ENCODE results near the gene RGCC. TPM values are rescaled to one million over a fixed set of nuclear protein-coding genes. Genes with fewer than 3 reads are reported as not detected.

The RGCC gene
- total RNA-seq, 2 experiments from 2014 or later = 23.8 to 23.9 TPM

- ATAC-seq = no peak
- peaks cover 27% of the 10 kb centered on the region for H3K4me1 Mint-ChIP-seq (ENCODE audit: low read depth)
- H3K4me3 Mint-ChIP-seq = peak overlapping the region; percentile 59
- no peak overlapping the region for H3K27ac Mint-ChIP-seq
- H3K27me3 Mint-ChIP-seq (ENCODE audit: low read depth) = peaks cover 18% of the 10 kb centered on the region
- peak; percentile 39 for DNase-seq
- ChIA-PET CTCF (interaction anchor here (1.1 to 6.0 kb wide), 2 partner anchors 54 to 195 kb away, joined by 3 to 104 read pairs; no protein-coding TSS in a partner anchor), POLR2A (interaction anchor here (0.6 kb wide), 1 partner anchor 213 kb away, joined by 3 read pairs; no protein-coding TSS in a partner anchor)
- no peaks in the 10 kb centered on the region for H3K9me3 Mint-ChIP-seq (ENCODE audit: insufficient read depth)
- H3K36me3 Mint-ChIP-seq (ENCODE audit: low read depth) = peaks cover 14% of the 10 kb centered on the region
Observed at GRCh38 chr13:41455725-41456419, 1.5 kb upstream of the RGCC start.

GRCh38 chr13:41457589-41458186 is 338 bp downstream of the RGCC start:
- H3K36me3 Mint-ChIP-seq (ENCODE audit: low read depth) = peaks cover 20% of the 10 kb centered on the region
- H3K4me1 Mint-ChIP-seq (ENCODE audit: low read depth) = peaks cover 43% of the 10 kb centered on the region
- peak overlapping the region; percentile 75 for H3K4me3 Mint-ChIP-seq
- H3K27ac Mint-ChIP-seq = peak overlapping the region; percentile 58
- no peaks in the 10 kb centered on the region for H3K9me3 Mint-ChIP-seq (ENCODE audit: insufficient read depth)
- peak; percentile 16 for ATAC-seq
- H3K27me3 Mint-ChIP-seq (ENCODE audit: low read depth) = peaks cover 18% of the 10 kb centered on the region
- peak; percentile 45 for DNase-seq
- POLR2A ChIA-PET = interaction anchor here (0.7 to 1.7 kb wide), 4 partner anchors 9 to 662 kb away, joined by 3 to 6 read pairs (median 4); no protein-coding TSS in a partner anchor
- CTCF ChIA-PET = interaction anchor here (0.8 to 6.0 kb wide), 13 partner anchors 9 to 211 kb away, joined by 3 to 104 read pairs (median 5); no protein-coding TSS in a partner anchor

DNA sequence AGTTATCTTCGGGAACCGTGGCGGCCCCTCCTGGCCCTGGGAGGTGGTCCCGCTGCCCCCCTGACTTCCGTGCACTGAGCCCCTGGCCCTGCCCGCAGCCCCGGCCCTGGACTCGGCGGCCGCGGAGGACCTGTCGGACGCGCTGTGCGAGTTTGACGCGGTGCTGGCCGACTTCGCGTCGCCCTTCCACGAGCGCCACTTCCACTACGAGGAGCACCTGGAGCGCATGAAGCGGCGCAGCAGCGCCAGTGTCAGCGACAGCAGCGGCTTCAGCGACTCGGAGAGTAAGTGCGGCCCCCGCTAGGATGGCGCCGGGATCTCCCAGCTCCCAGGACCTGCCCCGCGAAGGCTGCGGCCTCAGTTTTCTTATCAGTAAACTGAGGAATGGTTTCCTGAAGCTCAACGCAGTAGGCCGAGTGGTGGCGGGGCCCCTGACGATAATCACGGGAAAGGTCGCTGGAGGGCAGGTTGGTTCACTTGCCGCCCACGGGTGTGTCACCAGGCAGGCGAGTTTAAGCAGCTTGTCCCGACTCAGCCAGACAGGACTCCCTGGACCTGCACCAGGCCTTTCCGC is 924 bp downstream of the RGCC start:
- peaks cover 48% of the 10 kb centered on the region for H3K4me1 Mint-ChIP-seq (ENCODE audit: low read depth)
- peaks cover 18% of the 10 kb centered on the region for H3K27me3 Mint-ChIP-seq (ENCODE audit: low read depth)
- peak; percentile 60 for DNase-seq
- ChIA-PET POLR2A (interaction anchor here (0.7 to 1.7 kb wide), 8 partner anchors 13 to 661 kb away, joined by 3 to 6 read pairs (median 4); no protein-coding TSS in a partner anchor), CTCF (interaction anchor here (0.7 to 6.0 kb wide), 36 partner anchors 9 to 617 kb away, joined by 3 to 104 read pairs (median 4); no protein-coding TSS in a partner anchor)
- peak overlapping the region; percentile 74 for H3K27ac Mint-ChIP-seq
- peaks cover 22% of the 10 kb centered on the region for H3K36me3 Mint-ChIP-seq (ENCODE audit: low read depth)
- peak; percentile 14 for ATAC-seq
- peak overlapping the region; percentile 75 for H3K4me3 Mint-ChIP-seq
- H3K9me3 Mint-ChIP-seq (ENCODE audit: insufficient read depth) = no peaks in the 10 kb centered on the region

DNA sequence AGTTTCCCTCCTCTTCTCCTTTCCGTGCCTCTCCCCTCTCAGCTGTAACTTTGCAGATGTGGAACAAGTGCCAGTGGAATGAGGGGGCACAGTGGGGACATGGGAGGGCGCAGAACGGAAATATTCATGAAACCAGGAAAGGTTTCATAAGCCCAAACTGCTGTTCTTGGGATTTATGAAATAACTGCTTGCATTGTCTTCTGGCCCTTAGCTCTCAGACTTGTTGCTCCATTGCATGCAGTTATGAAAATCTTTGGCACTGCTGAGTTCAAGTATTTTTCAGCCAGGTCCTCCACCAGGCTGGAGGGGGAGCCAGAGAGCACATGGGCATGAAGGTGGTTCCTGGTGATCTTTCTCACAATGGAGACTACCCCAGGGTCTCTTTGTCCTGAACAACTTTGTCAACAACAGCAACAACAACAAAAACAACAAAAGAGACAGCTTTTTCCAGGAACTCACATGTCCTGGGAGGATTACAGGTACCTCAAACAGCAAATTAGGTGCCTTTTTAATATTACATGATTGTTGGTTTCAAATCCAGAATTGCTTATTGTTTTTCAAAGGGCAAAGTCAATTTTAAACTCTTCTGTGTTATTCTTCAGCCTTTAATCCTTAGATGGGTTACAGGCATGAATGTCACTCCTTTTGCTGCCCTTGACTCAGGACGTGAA is 1.5 kb downstream of the RGCC start:
- H3K4me1 Mint-ChIP-seq (ENCODE audit: low read depth) = peaks cover 54% of the 10 kb centered on the region
- ATAC-seq = no peak
- CTCF ChIA-PET = interaction anchor here (0.6 to 6.0 kb wide), 55 partner anchors 8 to 617 kb away, joined by 3 to 104 read pairs (median 4); no protein-coding TSS in a partner anchor
- POLR2A ChIA-PET = interaction anchor here (0.7 to 2.1 kb wide), 8 partner anchors 12 to 192 kb away, joined by 3 to 9 read pairs (median 4); no protein-coding TSS in a partner anchor
- peak overlapping the region; percentile 75 for H3K4me3 Mint-ChIP-seq
- H3K27me3 Mint-ChIP-seq (ENCODE audit: low read depth) = peaks cover 18% of the 10 kb centered on the region
- no peaks in the 10 kb centered on the region for H3K9me3 Mint-ChIP-seq (ENCODE audit: insufficient read depth)
- H3K27ac Mint-ChIP-seq = peak overlapping the region; percentile 74
- DNase-seq = peak; percentile 76
- peaks cover 26% of the 10 kb centered on the region for H3K36me3 Mint-ChIP-seq (ENCODE audit: low read depth)

GRCh38 chr13:41459432-41460073 is 2.2 kb downstream of the RGCC start:
- Mint-ChIP-seq H3K4me3 (peak overlapping the region; percentile 75), H3K4me1 (ENCODE audit: low read depth) (peaks cover 61% of the 10 kb centered on the region), H3K27ac (peak overlapping the region; percentile 74), H3K9me3 (ENCODE audit: insufficient read depth) (no peaks in the 10 kb centered on the region), H3K36me3 (ENCODE audit: low read depth) (peaks cover 29% of the 10 kb centered on the region), H3K27me3 (ENCODE audit: low read depth) (peaks cover 18% of the 10 kb centered on the region)
- DNase-seq (no peak), ATAC-seq (no peak)
- ChIA-PET POLR2A (interaction anchor here (0.5 to 2.1 kb wide), 6 partner anchors 12 to 1596 kb away, joined by 3 to 9 read pairs (median 4); no protein-coding TSS in a partner anchor), CTCF (interaction anchor here (0.6 to 6.0 kb wide), 49 partner anchors 8 to 854 kb away, joined by 3 to 104 read pairs (median 4); no protein-coding TSS in a partner anchor)

DNA sequence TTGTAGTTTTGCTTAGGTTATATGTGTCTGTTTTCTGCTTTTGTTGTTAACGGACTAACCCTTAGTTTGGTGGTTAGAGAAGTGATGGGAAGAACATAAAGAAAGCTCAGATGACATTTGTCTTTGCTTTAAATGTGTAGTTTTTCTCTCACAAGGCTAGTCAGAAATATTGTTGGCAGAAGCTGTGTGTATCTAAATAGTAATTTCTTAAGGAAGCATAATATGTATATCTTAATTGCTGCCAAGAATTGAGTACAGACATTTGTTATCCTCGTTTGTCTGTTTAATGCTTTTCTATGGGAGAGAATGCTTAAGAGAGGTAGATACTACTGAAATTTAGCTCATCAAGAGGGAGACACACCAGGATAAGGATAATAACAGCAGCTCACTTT is 2.7 kb downstream of the RGCC start:
- ChIA-PET CTCF (interaction anchor here (0.7 to 6.0 kb wide), 30 partner anchors 9 to 855 kb away, joined by 3 to 104 read pairs (median 4); no protein-coding TSS in a partner anchor), POLR2A (interaction anchor here (1.4 to 2.1 kb wide), 3 partner anchors 11 to 44 kb away, joined by 4 to 9 read pairs (median 4); no protein-coding TSS in a partner anchor)
- Mint-ChIP-seq H3K9me3 (ENCODE audit: insufficient read depth) (no peaks in the 10 kb centered on the region), H3K4me1 (ENCODE audit: low read depth) (peaks cover 66% of the 10 kb centered on the region), H3K27ac (peak overlapping the region; percentile 74), H3K36me3 (ENCODE audit: low read depth) (peaks cover 32% of the 10 kb centered on the region), H3K27me3 (ENCODE audit: low read depth) (peaks cover 18% of the 10 kb centered on the region), H3K4me3 (peak overlapping the region; percentile 75)
- DNase-seq (no peak), ATAC-seq (no peak)

GRCh38 chr13:41460930-41461329 is 3.6 kb downstream of the RGCC start:
- ChIA-PET CTCF (interaction anchor here (1.2 to 6.0 kb wide), 9 partner anchors 10 to 212 kb away, joined by 4 to 104 read pairs (median 15); no protein-coding TSS in a partner anchor), POLR2A (interaction anchor here (1.4 kb wide), 1 partner anchor 10 kb away, joined by 4 read pairs; no protein-coding TSS in a partner anchor)
- no peak for DNase-seq
- peaks cover 11% of the 10 kb centered on the region for H3K27me3 Mint-ChIP-seq (ENCODE audit: low read depth)
- peaks cover 74% of the 10 kb centered on the region for H3K4me1 Mint-ChIP-seq (ENCODE audit: low read depth)
- H3K36me3 Mint-ChIP-seq (ENCODE audit: low read depth) = peaks cover 34% of the 10 kb centered on the region
- H3K9me3 Mint-ChIP-seq (ENCODE audit: insufficient read depth) = no peaks in the 10 kb centered on the region
- H3K27ac Mint-ChIP-seq = peak overlapping the region; percentile 22
- peak overlapping the region; percentile 75 for H3K4me3 Mint-ChIP-seq
- ATAC-seq = no peak

DNA sequence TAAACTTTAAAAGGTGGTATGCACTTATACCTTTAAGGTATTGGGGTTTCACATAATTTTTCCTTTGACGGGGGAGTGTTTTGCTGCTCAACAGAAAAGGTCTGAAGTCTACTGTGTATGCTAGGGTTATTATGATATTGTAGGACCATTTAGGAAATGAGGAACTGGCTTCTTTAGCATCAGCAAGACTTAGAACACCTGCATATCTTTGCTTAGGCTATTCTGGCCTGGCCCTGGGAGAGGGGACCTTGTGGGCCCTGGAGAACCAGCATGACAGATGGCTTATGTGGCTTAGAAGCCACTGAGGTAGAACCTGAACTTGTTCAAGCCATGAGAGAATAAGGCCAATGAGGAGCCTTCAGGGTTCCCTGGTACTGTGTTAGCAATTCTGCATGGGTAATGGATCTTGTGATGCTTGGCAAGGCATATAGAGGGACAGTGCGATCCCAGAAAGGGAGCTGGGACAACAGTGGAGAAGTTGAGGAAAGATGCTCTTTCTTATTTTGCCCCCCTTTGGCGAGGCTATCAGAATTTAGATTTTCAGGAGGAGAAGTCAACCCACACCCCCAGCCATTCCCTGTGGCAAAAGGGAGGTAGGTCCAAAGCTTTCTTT is 4.3 kb downstream of the RGCC start:
- peaks cover 80% of the 10 kb centered on the region for H3K4me1 Mint-ChIP-seq (ENCODE audit: low read depth)
- CTCF ChIA-PET = interaction anchor here (1.0 to 1.4 kb wide), 3 partner anchors 10 to 197 kb away, joined by 3 read pairs; no protein-coding TSS in a partner anchor
- no peak for DNase-seq
- ATAC-seq = no peak
- no peak overlapping the region for H3K4me3 Mint-ChIP-seq
- POLR2A ChIA-PET = no interaction called here
- H3K36me3 Mint-ChIP-seq (ENCODE audit: low read depth) = peaks cover 38% of the 10 kb centered on the region
- H3K27ac Mint-ChIP-seq = peak overlapping the region; percentile 31
- peaks cover 4% of the 10 kb centered on the region for H3K27me3 Mint-ChIP-seq (ENCODE audit: low read depth)
- H3K9me3 Mint-ChIP-seq (ENCODE audit: insufficient read depth) = no peaks in the 10 kb centered on the region

- no peaks in the 10 kb centered on the region for H3K27me3 Mint-ChIP-seq (ENCODE audit: low read depth)
- peaks cover 45% of the 10 kb centered on the region for H3K36me3 Mint-ChIP-seq (ENCODE audit: low read depth)
- CTCF ChIA-PET = interaction anchor here (1.0 to 3.3 kb wide), 5 partner anchors 9 to 196 kb away, joined by 3 to 20 read pairs (median 3); no protein-coding TSS in a partner anchor
- peak overlapping the region; percentile 94 for H3K27ac Mint-ChIP-seq
- POLR2A ChIA-PET = no interaction called here
- H3K4me3 Mint-ChIP-seq = peak overlapping the region; percentile 70
- no peak for DNase-seq
- H3K9me3 Mint-ChIP-seq (ENCODE audit: insufficient read depth) = no peaks in the 10 kb centered on the region
- H3K4me1 Mint-ChIP-seq (ENCODE audit: low read depth) = peaks cover 84% of the 10 kb centered on the region
- ATAC-seq = no peak
Observed at GRCh38 chr13:41462427-41462826, 5.1 kb downstream of the RGCC start.
